Endothelial cell of umbilical vein (primary cell): ENCODE measurements around the gene ZDHHC24. TPM values are rescaled to one million over a fixed set of nuclear protein-coding genes. Genes with fewer than 3 reads are reported as not detected.

ENCODE experiments used
- BruUV-seq: library from RNA; stranded (reverse); fragments of 400-500 nt; replicated peaks from 2 replicates; lab custom pipeline; 2021; lab: Mats Ljungman, UMichigan
- CTCF ChIA-PET: fragments of 300-600, 350-600 bp; sonication (Branson Sonifier 250); formaldehyde crosslinking; loops from one replicate; lab custom pipeline; 2021; ENCODE audit warnings: antibody characterized with exemption, inconsistent platforms; lab: Charles Lee
- POLR2A ChIA-PET: fragments of 300-600, 350-600 bp; sonication (Branson Sonifier 250); formaldehyde crosslinking; loops from one replicate; lab custom pipeline; 2021; ENCODE audit warnings: antibody characterized with exemption, inconsistent platforms; lab: Charles Lee
- DNase-seq: peaks from one replicate; pipeline ENCODE4 v3.0.0-alpha.2; 2011; ENCODE audit warnings: low read depth, low spot score
- FAIRE-seq: peaks from 2 replicates; lab custom pipeline; 2011; peaks lifted over from hg19 to GRCh38; lab: Jason Lieb, UNC
- H2AFZ ChIP-seq: 2 replicates; pipeline ENCODE4 v1.6.0; 2012; ENCODE audit warnings: low read depth, low read length, control low read depth, inconsistent platforms
- H3K27ac ChIP-seq: 2 replicates; pipeline ENCODE4 v1.5.1; 2011; ENCODE audit warnings: low read depth, mild to moderate bottlenecking, control low read depth, low read length, moderate library complexity; ENCODE audit not compliant: insufficient read depth
- H3K27me3 ChIP-seq, 2 experiments: 2 replicates each; pipeline versions ENCODE4 v1.6.0 to v1.6.1; 2011; ENCODE audit warnings: low read length in 2 of 2, mixed read lengths in 1 of 2; ENCODE audit not compliant: control insufficient read depth in 2 of 2, insufficient read depth in 2 of 2
- H3K36me3 ChIP-seq, 2 experiments: 2 replicates in 1 of 2; 3 replicates in 1 of 2; pipeline ENCODE4 v1.5.1; 2011; ENCODE audit warnings: low read length in 2 of 2, mild to moderate bottlenecking in 1 of 2, moderate library complexity in 1 of 2; ENCODE audit not compliant: control insufficient read depth in 2 of 2, insufficient read depth in 2 of 2; ENCODE audit errors: extremely low read depth in 1 of 2
- H3K4me1 ChIP-seq: 3 replicates; pipeline ENCODE4 v1.5.1; 2011; ENCODE audit warnings: mild to moderate bottlenecking, low read length; ENCODE audit not compliant: control insufficient read depth, insufficient read depth; ENCODE audit errors: extremely low read depth
- H3K4me2 ChIP-seq: 2 replicates; pipeline ENCODE4 v1.6.1; 2011; ENCODE audit warnings: low read length, control low read depth, mixed read lengths; ENCODE audit not compliant: insufficient read depth
- H3K4me3 ChIP-seq, 3 experiments: fragments of 200-600 bp in 1 of 3; sonication (generic), shearing (Covaris generic) in 1 of 3; replicated peaks in 1 of 3; 2 replicates each; pipeline ENCODE4 v1.5.1; 2011 to 2016; ENCODE audit warnings: control low read depth in 3 of 3, low read length in 3 of 3, mild to moderate bottlenecking in 2 of 3, inconsistent platforms in 1 of 3, low read depth in 1 of 3, moderate library complexity in 1 of 3; ENCODE audit not compliant: insufficient read depth in 1 of 3
- H3K79me2 ChIP-seq: 2 replicates; pipeline ENCODE4 v1.6.0; 2012; ENCODE audit warnings: low read length, inconsistent platforms; ENCODE audit not compliant: control insufficient read depth, insufficient read depth
- H3K9ac ChIP-seq: replicated peaks from 2 replicates; pipeline ENCODE3; 2011; ENCODE audit warnings: low read length, control low read depth; ENCODE audit not compliant: insufficient read depth; ENCODE audit errors: extremely low read depth
- H3K9me1 ChIP-seq: replicated peaks from 3 replicates; pipeline ENCODE4 v1.6.0; 2011; ENCODE audit warnings: mild to moderate bottlenecking, low read length; ENCODE audit not compliant: control insufficient read depth, insufficient read depth; ENCODE audit errors: extremely low read depth
- H3K9me3 ChIP-seq: replicated peaks from 2 replicates; pipeline ENCODE4 v1.5.1; 2012; ENCODE audit warnings: low read length, inconsistent platforms; ENCODE audit not compliant: control insufficient read depth, insufficient read depth
- H4K20me1 ChIP-seq: replicated peaks from 2 replicates; pipeline ENCODE3; 2011; ENCODE audit warnings: mild to moderate bottlenecking, low read length; ENCODE audit not compliant: control insufficient read depth, insufficient read depth; ENCODE audit errors: extremely low read depth
- EZH2 ChIP-seq: IDR thresholded peaks from 2 replicates; pipeline ENCODE4 v1.6.1; 2012; ENCODE audit warnings: borderline replicate concordance, low read depth, mild to moderate bottlenecking, moderate library complexity, low read length, inconsistent platforms; ENCODE audit not compliant: severe bottlenecking
- FOS ChIP-seq: IDR thresholded peaks from 2 replicates; pipeline ENCODE4 v1.6.1; 2011; ENCODE audit warnings: mild to moderate bottlenecking, low read length, moderate library complexity, borderline replicate concordance; ENCODE audit not compliant: insufficient read depth
- GATA2 ChIP-seq: IDR thresholded peaks from 2 replicates; pipeline ENCODE4 v1.7.0; 2011; ENCODE audit warnings: low read depth, mild to moderate bottlenecking, moderate library complexity, mixed read lengths, low read length; ENCODE audit not compliant: insufficient read length, insufficient read depth
- JUN ChIP-seq: IDR thresholded peaks from 2 replicates; pipeline ENCODE4 v1.6.1; 2011; ENCODE audit warnings: borderline replicate concordance, low read depth; ENCODE audit not compliant: insufficient read length, insufficient read depth
- MYC ChIP-seq: IDR thresholded peaks from one replicate; pipeline ENCODE4 v1.6.1; 2011; ENCODE audit warnings: mild to moderate bottlenecking, low read depth, low read length
- POLR2A ChIP-seq: IDR thresholded peaks from 2 replicates; pipeline ENCODE4 v1.6.1; 2012; ENCODE audit warnings: low read depth, mild to moderate bottlenecking, control low read depth, low read length
- POLR2AphosphoS5 ChIP-seq: IDR thresholded peaks from 2 replicates; pipeline ENCODE4 v1.6.1; 2012; ENCODE audit warnings: low read depth, mild to moderate bottlenecking, control low read depth, low read length, moderate library complexity; ENCODE audit not compliant: insufficient read depth
- dilution Hi-C: fragments of 300-500 bp; cut with MboI; formaldehyde crosslinking; loops from one replicate; pipeline ENCODE4 v1.15.0; 2019; ENCODE audit warnings: low sequenced_read_pairs; ENCODE audit not compliant: extremely low pct_ligation_motif_present
- intact Hi-C: fragments of 100-400 bp; cut with micrococcal nuclease; formaldehyde crosslinking; loops from one replicate; pipeline ENCODE4 v1.10.0; 2022
- polyA plus RNA-seq, 4 experiments: library from polyadenylated mRNA; depleted of rRNA in 3 of 4; stranded (reverse) in 3 of 4; unstranded in 1 of 4; fragments of >200 nt; gene quantifications; 2 replicates each; pipeline versions ENCODE4 v1.2.1 to v1.2.3, GENCODE V29; 2011 to 2012; ENCODE audit warnings: missing spikeins in 1 of 4
- total RNA-seq: library from RNA; stranded (reverse); gene quantifications from 2 replicates; pipeline ENCODE4 v1.2.3, GENCODE V29; 2021
- TF ChIP-seq, protein P1 (sequence below), 2 donors: IDR thresholded peaks; 1 replicate in 1 of 2; 2 replicates in 1 of 2; pipeline ENCODE4 v1.5.1; 2011; ENCODE audit warnings: low read length in 2 of 2, mild to moderate bottlenecking in 2 of 2, moderate library complexity in 2 of 2, control low read depth in 1 of 2, inconsistent platforms in 1 of 2, low read depth in 1 of 2; ENCODE audit not compliant: insufficient read depth in 1 of 2; ENCODE audit errors: extremely low read depth in 1 of 2
- TF ChIP-seq, protein P2 (sequence below): IDR thresholded peaks from 2 replicates; pipeline ENCODE4 v1.6.1; 2011; ENCODE audit not compliant: insufficient read depth, insufficient read length

The ZDHHC24 gene
- total and polyA plus RNA-seq, 2 donors (not counting 3 experiments of a cell fraction or from before 2014, with no cell fraction given): 20.1 to 21.1 TPM

DNA sequence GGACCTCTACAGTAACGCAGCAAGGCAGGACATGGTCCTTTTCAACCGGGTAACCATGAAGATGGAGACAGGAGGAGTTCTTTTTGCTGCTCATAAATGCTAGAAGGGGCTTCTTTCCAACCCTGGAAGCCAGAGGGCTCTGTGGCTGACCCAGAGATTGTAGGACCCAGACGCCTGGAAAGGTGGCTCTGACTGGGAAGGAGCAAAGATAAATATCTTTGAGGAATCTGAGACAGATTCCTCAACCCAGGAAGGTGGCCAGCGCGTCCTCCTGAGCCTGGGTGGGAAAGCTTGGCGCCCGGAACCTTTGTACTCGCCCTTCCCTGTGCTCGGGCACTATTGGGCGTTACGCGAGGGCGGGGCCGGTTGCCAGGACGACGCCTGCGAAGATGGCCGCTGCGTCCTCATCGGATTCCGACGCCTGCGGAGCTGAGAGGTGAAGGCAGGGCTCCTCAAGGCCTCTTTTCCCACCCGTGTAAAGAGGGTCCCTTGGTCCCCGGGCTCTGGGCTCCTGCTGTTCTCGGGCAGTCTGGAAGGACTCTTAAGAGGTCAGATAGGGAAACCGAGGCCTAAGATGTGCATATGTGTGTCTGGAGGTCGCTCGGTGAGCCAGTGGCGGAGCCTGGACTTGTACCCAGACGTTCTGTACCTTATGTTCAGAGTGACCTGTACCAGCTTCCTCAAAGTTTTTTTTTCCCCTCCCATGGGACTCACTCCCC, 35.4 kb downstream of the ZDHHC24 start, which contains the start of gene BBS1:
BBS1 (plus strand) TSS at position 365 of the 719 bp plus-strand sequence; CDS start at position 390, 25 bp downstream.
- intact Hi-C loops: loop anchor here (1.0 to 2.0 kb wide), 3 partner anchors 30 to 44 kb away; partner anchors contain the start of genes DPP3 and PELI3
- POLR2A ChIA-PET: interaction anchor here (0.6 to 0.9 kb wide), 3 partner anchors 32 to 58 kb away, joined by 3 read pairs; partner anchors contain the start of gene ZDHHC24
- peaks cover 5% of the 10 kb centered on the region for H3K4me1 ChIP-seq
- no peaks in the 10 kb centered on the region for H4K20me1 ChIP-seq
- H2AFZ ChIP-seq: peak within 1 kb of the TSS; percentile 97
- BruUV-seq: no TSS peak
- dilution Hi-C loops: no loop called here
- no peaks in the 10 kb centered on the region for H3K9me3 ChIP-seq
- CTCF ChIA-PET: interaction anchor here (1.0 to 1.9 kb wide), 4 partner anchors 17 to 168 kb away, joined by 3 to 7 read pairs (median 3); partner anchors contain the start of gene PELI3
- H3K9ac ChIP-seq: peak within 1 kb of the TSS; percentile 83
- FAIRE-seq (peak; percentile 80), DNase-seq (peak; percentile 84)
- peak within 1 kb of the TSS; percentile 69 for H3K4me2 ChIP-seq
- peaks cover 0 to 8% of the 10 kb centered on the region in 2 experiments for H3K36me3 ChIP-seq
- H3K9me1 ChIP-seq: no peaks in the 10 kb centered on the region
- peak within 1 kb of the TSS; percentile 56 to 91 (median 89) for H3K4me3 ChIP-seq
- H3K79me2 ChIP-seq: peaks cover 4% of the 10 kb centered on the region
- no peaks in the 10 kb centered on the region for H3K27me3 ChIP-seq
- TF ChIP-seq MYC (no peak), JUN (no peak), FOS (no peak), POLR2A (peak; percentile 82), POLR2AphosphoS5 (peak; percentile 92), EZH2 (no peak), GATA2 (no peak)
- TF ChIP-seq, protein P1, sequence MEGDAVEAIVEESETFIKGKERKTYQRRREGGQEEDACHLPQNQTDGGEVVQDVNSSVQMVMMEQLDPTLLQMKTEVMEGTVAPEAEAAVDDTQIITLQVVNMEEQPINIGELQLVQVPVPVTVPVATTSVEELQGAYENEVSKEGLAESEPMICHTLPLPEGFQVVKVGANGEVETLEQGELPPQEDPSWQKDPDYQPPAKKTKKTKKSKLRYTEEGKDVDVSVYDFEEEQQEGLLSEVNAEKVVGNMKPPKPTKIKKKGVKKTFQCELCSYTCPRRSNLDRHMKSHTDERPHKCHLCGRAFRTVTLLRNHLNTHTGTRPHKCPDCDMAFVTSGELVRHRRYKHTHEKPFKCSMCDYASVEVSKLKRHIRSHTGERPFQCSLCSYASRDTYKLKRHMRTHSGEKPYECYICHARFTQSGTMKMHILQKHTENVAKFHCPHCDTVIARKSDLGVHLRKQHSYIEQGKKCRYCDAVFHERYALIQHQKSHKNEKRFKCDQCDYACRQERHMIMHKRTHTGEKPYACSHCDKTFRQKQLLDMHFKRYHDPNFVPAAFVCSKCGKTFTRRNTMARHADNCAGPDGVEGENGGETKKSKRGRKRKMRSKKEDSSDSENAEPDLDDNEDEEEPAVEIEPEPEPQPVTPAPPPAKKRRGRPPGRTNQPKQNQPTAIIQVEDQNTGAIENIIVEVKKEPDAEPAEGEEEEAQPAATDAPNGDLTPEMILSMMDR (IDR thresholded peaks at IDR 0.05; ENCODE audit: extremely low read depth in 1 of 2, insufficient read depth in 1 of 2, low read depth in 1 of 2, low read length in 2 of 2): no peak
- TF ChIP-seq, protein P2, sequence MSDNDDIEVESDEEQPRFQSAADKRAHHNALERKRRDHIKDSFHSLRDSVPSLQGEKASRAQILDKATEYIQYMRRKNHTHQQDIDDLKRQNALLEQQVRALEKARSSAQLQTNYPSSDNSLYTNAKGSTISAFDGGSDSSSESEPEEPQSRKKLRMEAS: peak; percentile 51
- peak within 1 kb of the TSS; percentile 34 for H3K27ac ChIP-seq
